Measurements from ENCODE around the gene ZSWIM9.
"Not testable (repeated sequence)": the region's sequence is repeated elsewhere in the genome, so short reads cannot be mapped to it uniquely, and the experiment has no call there.

The ZSWIM9 gene

GRCh38 chr19:48220784-48221183 lies 50.3 kb downstream of the ZSWIM9 start:
- not testable (repeated sequence) for DNase-seq

- no peak for DNase-seq
These were observed 51.1 kb downstream of the ZSWIM9 start for GRCh38 chr19:48221628-48222027.

- DNase-seq, result no peak
These were observed 60.2 kb downstream of the ZSWIM9 start for GRCh38 chr19:48230555-48231129.

GRCh38 chr19:48237057-48237456 lies 66.6 kb downstream of the ZSWIM9 start:
- no peak for DNase-seq

GRCh38 chr19:48239120-48239519 lies 68.6 kb downstream of the ZSWIM9 start:
- no peak for DNase-seq

- no peak for DNase-seq
These were observed 69.2 kb downstream of the ZSWIM9 start for GRCh38 chr19:48239582-48240141.

- not testable (repeated sequence) for DNase-seq
These were observed 71.3 kb downstream of the ZSWIM9 start for GRCh38 chr19:48241771-48242170.

- DNase-seq, result no peak
These were observed 73.8 kb downstream of the ZSWIM9 start for GRCh38 chr19:48244281-48244680.

- no peak for DNase-seq
These were observed 75.6 kb downstream of the ZSWIM9 start for GRCh38 chr19:48246101-48246500.

- no peak for DNase-seq
These were observed 76.7 kb downstream of the ZSWIM9 start for GRCh38 chr19:48247212-48247611.
